ENCODE data around the gene GTPBP1.

GTPBP1 gene

DNA sequence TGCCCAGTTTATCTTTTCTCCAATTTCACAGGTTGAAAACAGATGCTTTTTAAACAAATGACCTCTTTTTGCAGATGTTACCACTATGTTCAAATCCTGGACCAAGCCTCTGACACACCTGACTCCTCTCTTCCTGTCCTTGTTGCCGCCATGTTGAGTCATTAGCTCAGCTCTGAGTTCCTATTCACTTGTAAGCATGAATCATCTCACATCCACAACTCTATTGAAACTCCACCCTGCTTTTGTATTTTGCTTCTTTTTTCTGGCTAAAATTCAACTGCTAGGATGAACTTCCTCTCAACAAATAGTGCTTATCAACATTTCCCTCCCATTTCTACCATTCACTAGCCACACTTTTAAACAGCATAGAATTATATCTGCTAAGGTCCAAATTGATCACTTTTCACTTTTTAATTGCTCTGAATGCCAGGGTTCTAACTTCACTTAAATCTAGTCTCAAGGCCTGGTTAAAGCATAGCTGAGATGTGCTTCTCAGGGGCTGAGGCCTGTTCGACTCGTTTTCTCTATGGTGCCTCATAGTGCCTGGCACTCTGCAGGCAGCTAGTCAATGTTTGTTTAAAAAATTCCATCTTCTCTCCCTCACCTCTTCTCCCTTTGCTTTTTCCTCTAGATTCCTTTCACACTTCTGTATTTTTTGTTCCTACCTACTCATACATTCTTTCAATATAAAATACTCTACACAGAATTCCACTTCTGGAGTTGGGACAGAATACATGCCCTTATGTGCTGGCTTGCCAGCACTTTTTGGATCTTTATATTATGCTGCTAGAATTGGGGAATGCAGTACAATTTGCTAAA is 8.9 kb upstream of the GTPBP1 start:
- Mint-ChIP-seq H3K9me3 (no peaks in the 10 kb centered on the region), H3K27me3 (no peaks in the 10 kb centered on the region), H3K4me1 (ENCODE audit: low read depth in 2 of 2) (peaks cover 46 to 67% of the 10 kb centered on the region in 2 donors), H3K27ac (peak overlapping the region; percentile 39 to 68), H3K36me3 (ENCODE audit: insufficient read depth) (peaks cover 49% of the 10 kb centered on the region), H3K4me3 (peak overlapping the region; percentile 17 to 79)
- ATAC-seq (replicated peaks) (no peak), DNase-seq (no peak)

GRCh38 chr22:38697425-38698089 is 8.2 kb upstream of the GTPBP1 start:
- Mint-ChIP-seq H3K9me3 (no peaks in the 10 kb centered on the region), H3K4me3 (peak overlapping the region in 1 of 2 donors; percentile 79), H3K4me1 (ENCODE audit: low read depth in 2 of 2) (peaks cover 46 to 67% of the 10 kb centered on the region in 2 donors), H3K27me3 (no peaks in the 10 kb centered on the region), H3K36me3 (ENCODE audit: insufficient read depth) (peaks cover 52% of the 10 kb centered on the region), H3K27ac (peak overlapping the region in 1 of 2 donors; percentile 68)
- no peak for ATAC-seq (replicated peaks)
- DNase-seq: no peak

DNA sequence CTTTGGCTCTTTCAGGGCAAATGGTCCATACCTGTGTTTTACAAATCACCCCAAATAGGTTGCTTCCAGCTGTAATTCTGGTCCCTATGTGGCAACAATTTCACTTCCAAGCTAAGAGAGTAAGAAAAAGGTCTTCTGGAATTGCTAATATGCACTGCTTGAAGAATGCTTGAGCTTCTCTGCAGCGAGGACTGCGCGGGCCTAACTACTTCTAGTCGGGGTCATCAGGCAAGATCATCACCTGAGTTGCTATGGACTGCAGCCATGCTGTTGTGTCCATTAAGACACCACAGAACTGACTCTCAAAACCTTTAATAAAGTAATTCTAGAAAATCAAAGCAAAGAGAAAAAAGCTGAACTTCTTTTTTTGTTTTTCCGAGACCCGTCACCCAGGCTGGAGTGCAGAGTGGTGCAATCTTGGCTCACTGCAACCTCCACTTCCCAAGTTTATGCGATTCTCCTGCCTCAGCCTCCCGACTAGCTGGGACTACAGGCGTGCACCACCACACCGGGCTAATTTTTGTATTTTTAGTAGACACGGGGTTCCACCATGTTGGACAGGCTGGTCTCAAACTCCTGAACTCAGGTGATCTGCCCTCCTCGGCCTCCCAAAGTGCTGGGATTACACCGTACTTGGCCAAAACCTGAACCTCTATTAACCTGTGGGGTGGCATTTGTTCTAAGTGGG is 7.2 kb upstream of the GTPBP1 start:
- Mint-ChIP-seq H3K27ac (peak overlapping the region; percentile 95 to 98), H3K9me3 (no peaks in the 10 kb centered on the region), H3K36me3 (ENCODE audit: insufficient read depth) (peaks cover 48% of the 10 kb centered on the region), H3K27me3 (no peaks in the 10 kb centered on the region), H3K4me1 (ENCODE audit: low read depth in 2 of 2) (peaks cover 42 to 59% of the 10 kb centered on the region in 2 donors), H3K4me3 (peak overlapping the region; percentile 79 to 90)
- ATAC-seq (replicated peaks) (no peak), DNase-seq (no peak)

GRCh38 chr22:38699143-38699542 is 6.6 kb upstream of the GTPBP1 start:
- ATAC-seq (replicated peaks): no peak
- Mint-ChIP-seq H3K9me3 (no peaks in the 10 kb centered on the region), H3K27me3 (no peaks in the 10 kb centered on the region), H3K36me3 (ENCODE audit: insufficient read depth) (peaks cover 46% of the 10 kb centered on the region), H3K4me1 (ENCODE audit: low read depth in 2 of 2) (peaks cover 40 to 53% of the 10 kb centered on the region in 2 donors), H3K4me3 (peak overlapping the region; percentile 79 to 90), H3K27ac (peak overlapping the region; percentile 95 to 98)
- no peak for DNase-seq

- H3K4me1 Mint-ChIP-seq (ENCODE audit: low read depth in 2 of 2): peaks cover 38 to 50% of the 10 kb centered on the region in 2 donors
- DNase-seq: no peak
- H3K27ac Mint-ChIP-seq: peak overlapping the region; percentile 95 to 98
Observed at GRCh38 chr22:38699784-38700183, 6.0 kb upstream of the GTPBP1 start.

GRCh38 chr22:38700270-38700788 is 5.4 kb upstream of the GTPBP1 start:
- Mint-ChIP-seq H3K27me3 (no peaks in the 10 kb centered on the region), H3K9me3 (no peaks in the 10 kb centered on the region), H3K4me3 (peak overlapping the region; percentile 79 to 90), H3K27ac (peak overlapping the region; percentile 95 to 98), H3K4me1 (ENCODE audit: low read depth in 2 of 2) (peaks cover 41 to 48% of the 10 kb centered on the region in 2 donors), H3K36me3 (ENCODE audit: insufficient read depth) (peaks cover 43% of the 10 kb centered on the region)
- DNase-seq (no peak), ATAC-seq (replicated peaks) (no peak)

More at GRCh38 chr22:38699784-38700183, 6.0 kb upstream of the GTPBP1 start:
- H3K27me3 Mint-ChIP-seq: no peaks in the 10 kb centered on the region
- ATAC-seq (replicated peaks): no peak
- peak overlapping the region; percentile 79 to 90 for H3K4me3 Mint-ChIP-seq
- H3K9me3 Mint-ChIP-seq: no peaks in the 10 kb centered on the region
- H3K36me3 Mint-ChIP-seq (ENCODE audit: insufficient read depth): peaks cover 40% of the 10 kb centered on the region

DNA sequence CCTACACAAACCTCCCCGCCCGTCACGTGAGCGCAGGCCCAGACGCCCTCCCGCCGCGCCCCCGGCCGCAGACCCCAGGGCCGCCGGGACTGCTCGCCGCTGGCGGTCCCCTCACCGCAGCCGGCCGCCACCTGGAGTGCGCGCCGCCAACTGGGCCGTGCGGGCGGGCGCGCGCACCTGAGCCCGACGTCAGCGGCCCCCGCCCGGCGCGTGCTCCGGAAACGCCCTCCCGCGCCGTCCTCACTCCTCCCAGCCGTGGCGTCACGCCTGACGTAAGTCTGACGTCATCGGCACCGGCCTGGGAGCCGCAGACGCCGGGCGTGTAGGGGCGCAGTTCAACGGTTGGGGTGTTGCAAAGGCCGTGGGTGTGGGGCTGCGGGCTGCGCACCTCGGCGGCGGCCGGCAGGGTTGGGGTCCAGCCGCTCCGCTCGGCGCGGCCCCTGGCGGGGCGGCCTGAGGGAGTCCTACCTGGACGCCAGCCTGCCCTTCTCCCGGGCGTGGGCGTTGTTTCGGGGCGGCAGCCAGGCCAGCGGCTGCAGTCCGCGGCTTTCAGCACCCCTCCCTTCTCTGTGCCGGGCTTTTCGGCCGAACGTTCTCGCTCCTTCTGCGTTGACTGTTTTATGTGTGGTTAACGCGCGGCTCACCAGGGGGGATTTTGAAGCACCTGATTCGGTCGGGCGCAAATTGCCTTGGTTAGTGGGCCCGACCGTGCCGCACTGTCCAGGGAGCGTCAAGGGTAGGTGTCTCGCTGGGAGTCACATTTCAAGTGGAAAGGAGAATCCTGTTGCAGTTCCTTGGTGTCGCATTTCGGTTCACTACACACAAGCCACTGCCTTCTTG is 4.7 kb upstream of the GTPBP1 start, which contains the start of gene JOSD1:
Gene JOSD1, minus strand, starts transcription at position 155 of the 840 bp plus-strand sequence. CDS start 956 bp downstream, outside the sequence.
- ATAC-seq (replicated peaks): peak; percentile 54
- no peaks in the 10 kb centered on the region for H3K27me3 Mint-ChIP-seq

DNA sequence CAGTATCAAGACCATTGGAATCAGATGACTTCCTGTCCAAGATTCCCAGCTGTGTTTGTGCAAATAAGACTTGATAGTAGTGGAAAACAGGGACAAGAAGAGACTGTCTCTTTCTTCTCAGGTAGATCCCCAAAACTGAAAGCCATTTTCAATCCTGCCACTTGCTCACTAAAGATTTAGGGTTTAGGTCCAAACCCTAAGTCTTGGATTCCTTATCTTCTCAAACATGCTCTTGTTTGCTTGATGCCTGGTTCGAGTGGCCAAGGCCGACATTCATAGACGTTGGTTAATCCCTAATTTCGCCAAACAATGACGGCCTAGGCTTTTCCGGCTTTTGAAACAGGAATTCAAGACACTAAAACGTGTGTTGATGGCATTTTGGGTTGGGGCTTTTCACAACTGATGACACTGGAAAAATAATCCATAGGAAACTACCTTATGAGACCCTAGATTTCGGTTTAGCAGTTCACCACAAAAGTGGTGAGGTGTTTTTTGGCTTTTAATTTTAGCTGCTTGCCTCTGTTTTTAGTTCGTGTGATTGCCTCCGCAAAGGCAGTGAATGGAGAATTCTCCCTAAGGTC is 1.0 kb upstream of the GTPBP1 start:
- no peak for ATAC-seq (replicated peaks)
- Mint-ChIP-seq H3K4me1 (ENCODE audit: low read depth in 2 of 2) (peaks cover 40 to 41% of the 10 kb centered on the region in 2 donors), H3K27me3 (no peaks in the 10 kb centered on the region), H3K36me3 (ENCODE audit: insufficient read depth) (peaks cover 45% of the 10 kb centered on the region), H3K9me3 (no peaks in the 10 kb centered on the region), H3K4me3 (peak overlapping the region; percentile 87 to 93), H3K27ac (peak overlapping the region; percentile 87 to 91)
- no peak for DNase-seq

More for the DNA sequence above, 4.7 kb upstream of the GTPBP1 start, which contains the start of gene JOSD1:
- Mint-ChIP-seq H3K4me1 (ENCODE audit: low read depth in 2 of 2) (peaks cover 41 to 47% of the 10 kb centered on the region in 2 donors), H3K27ac (peak within 1 kb of the TSS; percentile 95 to 98), H3K36me3 (ENCODE audit: insufficient read depth) (peaks cover 48% of the 10 kb centered on the region), H3K9me3 (no peaks in the 10 kb centered on the region), H3K4me3 (peak within 1 kb of the TSS; percentile 79 to 90)
- DNase-seq: peak; percentile 99 to 100 (median 99)

DNA sequence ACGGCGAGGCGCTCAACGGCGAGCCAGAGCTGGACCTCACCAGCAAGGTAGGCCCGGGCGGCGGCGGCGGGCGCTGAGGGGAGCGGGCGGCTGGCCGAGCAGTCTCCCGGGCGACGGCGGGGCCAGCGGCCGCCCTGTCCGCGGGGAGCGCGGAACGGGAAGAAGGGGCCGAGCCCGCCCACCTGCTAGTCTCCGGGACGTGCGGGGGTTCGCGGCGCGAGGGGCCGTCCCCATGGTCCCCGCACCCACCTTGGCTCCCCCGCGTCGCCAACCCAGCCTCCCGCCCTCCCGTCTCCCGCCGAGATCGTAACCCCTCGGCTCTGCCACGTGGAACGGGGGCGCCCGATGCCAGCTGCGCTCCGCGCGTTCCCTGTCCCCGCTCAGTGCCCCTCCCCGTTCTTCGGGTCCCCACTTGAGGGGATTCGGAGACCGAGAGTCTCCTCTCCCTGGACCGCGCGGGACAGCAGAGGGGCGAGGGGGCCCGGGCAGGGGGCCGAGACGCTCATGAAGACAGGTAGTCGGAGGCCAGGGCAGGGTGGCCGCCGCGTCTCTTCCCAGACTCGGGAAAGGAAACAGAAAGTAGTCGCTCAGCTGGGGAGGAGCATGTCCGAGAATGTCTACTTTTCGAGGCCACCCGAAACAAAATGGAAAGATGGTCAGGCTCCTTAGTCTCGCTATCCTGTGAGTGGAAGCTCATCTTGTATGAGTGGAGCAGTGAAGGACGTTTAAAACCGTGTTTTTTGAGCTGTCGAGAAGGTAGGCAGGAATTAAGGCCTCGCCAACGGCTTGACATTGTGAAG is 557 bp downstream of the GTPBP1 start:
- no peaks in the 10 kb centered on the region for H3K9me3 Mint-ChIP-seq
- H3K27me3 Mint-ChIP-seq: no peaks in the 10 kb centered on the region
- peaks cover 39% of the 10 kb centered on the region for H3K36me3 Mint-ChIP-seq (ENCODE audit: insufficient read depth)
- ATAC-seq (replicated peaks) (no peak), DNase-seq (peak in 1 of 3 experiments; percentile 30)
- peaks cover 41 to 44% of the 10 kb centered on the region in 2 donors for H3K4me1 Mint-ChIP-seq (ENCODE audit: low read depth in 2 of 2)
- peak overlapping the region; percentile 87 to 91 for H3K27ac Mint-ChIP-seq
- peak overlapping the region; percentile 87 to 93 for H3K4me3 Mint-ChIP-seq

- H3K4me1 Mint-ChIP-seq (ENCODE audit: low read depth in 2 of 2): peaks cover 38 to 47% of the 10 kb centered on the region in 2 donors
- H3K27ac Mint-ChIP-seq: peak overlapping the region; percentile 87 to 91
- no peaks in the 10 kb centered on the region for H3K27me3 Mint-ChIP-seq
- DNase-seq: no peak
- H3K4me3 Mint-ChIP-seq: peak overlapping the region; percentile 87 to 93
- no peaks in the 10 kb centered on the region for H3K9me3 Mint-ChIP-seq
- H3K36me3 Mint-ChIP-seq (ENCODE audit: insufficient read depth): peaks cover 33% of the 10 kb centered on the region
- no peak for ATAC-seq (replicated peaks)
Observed at GRCh38 chr22:38706901-38707195, 1.1 kb downstream of the GTPBP1 start.

DNA sequence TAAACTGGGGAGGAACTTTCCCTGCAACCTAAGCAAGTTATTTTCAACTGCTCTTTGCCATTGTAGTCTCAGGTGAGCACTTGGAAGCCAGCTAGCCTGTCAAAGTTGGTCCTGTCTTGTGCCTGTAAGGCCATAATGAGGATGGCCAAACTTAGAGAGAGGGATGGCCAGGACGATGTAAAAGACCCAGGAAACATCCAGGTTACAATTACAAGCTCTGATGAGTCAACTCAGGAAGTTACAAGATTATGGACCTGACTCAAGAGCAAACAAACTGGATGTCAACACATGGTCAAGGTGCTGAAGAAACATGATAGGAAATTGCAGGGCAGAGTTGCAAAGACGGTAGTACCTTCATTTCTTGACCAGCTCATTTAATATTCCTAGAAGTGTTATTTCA is 1.6 kb downstream of the GTPBP1 start:
- DNase-seq: no peak
- H3K36me3 Mint-ChIP-seq (ENCODE audit: insufficient read depth): peaks cover 31% of the 10 kb centered on the region

More for the DNA sequence above, 1.6 kb downstream of the GTPBP1 start:
- H3K4me3 Mint-ChIP-seq: peak overlapping the region; percentile 87 to 93
- H3K27me3 Mint-ChIP-seq: no peaks in the 10 kb centered on the region
- H3K4me1 Mint-ChIP-seq (ENCODE audit: low read depth in 2 of 2): peaks cover 43 to 52% of the 10 kb centered on the region in 2 donors
- ATAC-seq (replicated peaks): no peak
- no peaks in the 10 kb centered on the region for H3K9me3 Mint-ChIP-seq
- H3K27ac Mint-ChIP-seq: peak overlapping the region; percentile 87 to 91

All from effector memory CD8-positive, alpha-beta T cell (primary cell).